ENCODE measurements around the gene DNAH10. TPM values are rescaled to one million over a fixed set of nuclear protein-coding genes. Genes with fewer than 3 reads are reported as not detected.

DNAH10 gene
- 1 to 10 TPM in 1 of 6 experiments, under 1 TPM in 5; 0.19 to 1.1 (median 0.64) TPM for total RNA-seq (2021; fragmentation: NEBNext Ultra II Directional; extraction: Animal tissue kit (Norgen Biotek cat#: 25700))
- long read RNA-seq, partial matches to known transcripts = 0 of 1 reads
- long read RNA-seq, other reads (novel, unspliced or antisense) = 1 of 1 reads

- no peak for DNase-seq
- Mint-ChIP-seq H3K36me3 (ENCODE audit: low read depth) (no peaks in the 10 kb centered on the region), H3K27me3 (ENCODE audit: insufficient read depth) (peaks cover 15% of the 10 kb centered on the region), H3K4me1 (ENCODE audit: low read depth) (no peaks in the 10 kb centered on the region), H3K4me3 (peak within 1 kb of the TSS; percentile 75), H3K9me3 (no peaks in the 10 kb centered on the region), H3K27ac (no peak within 1 kb of the TSS)
- TF ChIP-seq CTCF (IDR thresholded peaks at IDR 0.05) = peak; percentile 28
Measured at GRCh38 chr12:123761841-123762714, at the start of gene DNAH10. Gene DNAH10, plus strand, starts transcription at chr12:123762301. Its CDS starts 36 bp downstream, at chr12:123762337.

GRCh38 chr12:123712780-123713319 lies 49.3 kb upstream of the DNAH10 start:
- no peak for DNase-seq
- H3K27me3 Mint-ChIP-seq (ENCODE audit: insufficient read depth) = peaks cover 6% of the 10 kb centered on the region; the same call in 1 of the 2 replicates
- H3K4me1 Mint-ChIP-seq (ENCODE audit: low read depth) = peaks cover 40% of the 10 kb centered on the region

GRCh38 chr12:123713398-123713797 lies 48.7 kb upstream of the DNAH10 start:
- H3K4me3 Mint-ChIP-seq = peak overlapping the region; percentile 91
- H3K27me3 Mint-ChIP-seq (ENCODE audit: insufficient read depth) = peaks cover 9% of the 10 kb centered on the region
- H3K9me3 Mint-ChIP-seq = no peaks in the 10 kb centered on the region
- H3K4me1 Mint-ChIP-seq (ENCODE audit: low read depth) = peaks cover 41% of the 10 kb centered on the region
- peak overlapping the region; percentile 27; the same call in 1 of the 2 replicates for H3K27ac Mint-ChIP-seq
- H3K36me3 Mint-ChIP-seq (ENCODE audit: low read depth) = peaks cover 5% of the 10 kb centered on the region
- no peak for DNase-seq
- TF ChIP-seq CTCF (IDR thresholded peaks at IDR 0.05) = no peak

More at GRCh38 chr12:123712780-123713319, 49.3 kb upstream of the DNAH10 start:
- H3K27ac Mint-ChIP-seq = peak overlapping the region; percentile 78
- H3K4me3 Mint-ChIP-seq = peak overlapping the region; percentile 91
- H3K36me3 Mint-ChIP-seq (ENCODE audit: low read depth) = peaks cover 5% of the 10 kb centered on the region
- H3K9me3 Mint-ChIP-seq = no peaks in the 10 kb centered on the region
- no peak for TF ChIP-seq CTCF (IDR thresholded peaks at IDR 0.05)

- TF ChIP-seq CTCF (IDR thresholded peaks at IDR 0.05) = no peak
- H3K9me3 Mint-ChIP-seq = no peaks in the 10 kb centered on the region
- H3K36me3 Mint-ChIP-seq (ENCODE audit: low read depth) = peaks cover 5% of the 10 kb centered on the region
- no peak overlapping the region for H3K27ac Mint-ChIP-seq
- H3K27me3 Mint-ChIP-seq (ENCODE audit: insufficient read depth) = peaks cover 9% of the 10 kb centered on the region
- peak overlapping the region; percentile 91 for H3K4me3 Mint-ChIP-seq
- no peak for DNase-seq
- H3K4me1 Mint-ChIP-seq (ENCODE audit: low read depth) = peaks cover 41% of the 10 kb centered on the region
Measured at GRCh38 chr12:123713823-123714585, 48.1 kb upstream of the DNAH10 start.

- Mint-ChIP-seq H3K27ac (no peak overlapping the region), H3K27me3 (ENCODE audit: insufficient read depth) (peaks cover 9% of the 10 kb centered on the region), H3K4me1 (ENCODE audit: low read depth) (peaks cover 41% of the 10 kb centered on the region), H3K36me3 (ENCODE audit: low read depth) (peaks cover 5% of the 10 kb centered on the region), H3K9me3 (no peaks in the 10 kb centered on the region), H3K4me3 (no peak overlapping the region)
- no peak for DNase-seq
- no peak for TF ChIP-seq CTCF (IDR thresholded peaks at IDR 0.05)
Measured at GRCh38 chr12:123715195-123715594, 46.9 kb upstream of the DNAH10 start.
